Testis (tissue), 2 donors: ENCODE data around the gene ST3GAL2.

Experiments used
- POLR2A ChIP-seq: fragments of 450-650 bp; IDR thresholded peaks from one replicate; pipeline ENCODE4 v1.6.1; 2017; ENCODE audit warnings: antibody characterized with exemption, mild to moderate bottlenecking, moderate library complexity
- TF ChIP-seq, protein P1 (sequence below), 3 experiments: fragments of 450-650 bp in 2 of 3; fragments of 200-600 bp in 1 of 3; sonication (generic) in 1 of 3; IDR thresholded peaks; one replicate each; pipeline ENCODE4 v1.5.1; 2016 to 2019; ENCODE audit warnings: antibody characterized with exemption in 3 of 3, mild to moderate bottlenecking in 2 of 3, moderate library complexity in 1 of 3

DNA sequence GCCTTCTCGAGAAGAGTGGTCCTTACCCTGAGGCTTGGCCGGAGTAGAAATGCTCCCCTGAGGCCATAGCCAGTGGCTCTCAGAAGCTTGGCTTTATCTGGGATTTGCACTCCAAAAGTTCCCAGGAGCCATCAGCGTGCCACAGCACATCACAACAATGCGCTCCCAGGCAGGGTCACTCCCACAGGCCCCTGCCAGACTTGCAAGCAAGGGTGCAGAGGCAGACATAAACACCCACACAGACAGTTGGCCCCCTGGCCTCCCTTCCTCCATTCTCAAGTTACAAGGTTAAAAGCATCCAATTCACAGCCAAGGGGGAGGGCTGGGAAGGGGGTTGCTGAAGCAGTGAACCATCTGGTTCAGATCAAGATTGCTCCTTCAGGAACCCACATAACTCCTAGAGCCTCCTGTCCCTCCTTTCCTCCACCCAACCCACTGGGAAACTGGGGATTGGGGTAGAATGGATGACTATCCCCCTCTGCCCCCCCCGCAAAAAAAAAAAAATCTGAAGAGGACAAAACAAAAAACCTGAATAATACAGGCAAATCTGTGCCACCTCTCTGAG is 1.8 kb downstream of the ST3GAL2 start:
- no peak for TF ChIP-seq POLR2A
- TF ChIP-seq, protein P1, sequence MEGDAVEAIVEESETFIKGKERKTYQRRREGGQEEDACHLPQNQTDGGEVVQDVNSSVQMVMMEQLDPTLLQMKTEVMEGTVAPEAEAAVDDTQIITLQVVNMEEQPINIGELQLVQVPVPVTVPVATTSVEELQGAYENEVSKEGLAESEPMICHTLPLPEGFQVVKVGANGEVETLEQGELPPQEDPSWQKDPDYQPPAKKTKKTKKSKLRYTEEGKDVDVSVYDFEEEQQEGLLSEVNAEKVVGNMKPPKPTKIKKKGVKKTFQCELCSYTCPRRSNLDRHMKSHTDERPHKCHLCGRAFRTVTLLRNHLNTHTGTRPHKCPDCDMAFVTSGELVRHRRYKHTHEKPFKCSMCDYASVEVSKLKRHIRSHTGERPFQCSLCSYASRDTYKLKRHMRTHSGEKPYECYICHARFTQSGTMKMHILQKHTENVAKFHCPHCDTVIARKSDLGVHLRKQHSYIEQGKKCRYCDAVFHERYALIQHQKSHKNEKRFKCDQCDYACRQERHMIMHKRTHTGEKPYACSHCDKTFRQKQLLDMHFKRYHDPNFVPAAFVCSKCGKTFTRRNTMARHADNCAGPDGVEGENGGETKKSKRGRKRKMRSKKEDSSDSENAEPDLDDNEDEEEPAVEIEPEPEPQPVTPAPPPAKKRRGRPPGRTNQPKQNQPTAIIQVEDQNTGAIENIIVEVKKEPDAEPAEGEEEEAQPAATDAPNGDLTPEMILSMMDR (IDR thresholded peaks at IDR 0.05) = no peak
